Pancreas (tissue), 10 donors: ENCODE results near the gene CENPK. TPM values are rescaled to one million over a fixed set of nuclear protein-coding genes. Genes with fewer than 3 reads are reported as not detected.
"Not testable (repeated sequence)": the region's sequence is repeated elsewhere in the genome, so short reads cannot be mapped to it uniquely, and the experiment has no call there.

Source experiments
- ATAC-seq, 4 donors: fragments of 200-7000 bp; cut with Tn5 transposase; one replicate each; pipeline versions ENCODE4 v1.8.0 to v1.9.1; 2020; ENCODE audit warnings: mild to moderate bottlenecking in 4 of 4, moderate library complexity in 4 of 4
- DNase-seq, 6 donors: peaks; one replicate each; pipeline ENCODE4 v3.0.0-alpha.2; 2020
- FAIRE-seq: peaks from 2 replicates; lab custom pipeline; 2012; peaks lifted over from hg19 to GRCh38; lab: Jason Lieb, UNC
- H3K27ac ChIP-seq, 4 donors: fragments of 200-600 bp; sonication (generic); 1 replicate in 3 of 4; 2 replicates in 1 of 4; pipeline versions ENCODE4 v1.5.0 to v1.8.0; 2020
- H3K27me3 ChIP-seq, 4 donors: fragments of 200-600 bp; one replicate each; pipeline ENCODE4 v1.8.0; 2021
- H3K36me3 ChIP-seq, 3 donors: fragments of 200-600 bp; sonication (generic) in 1 of 3; one replicate each; pipeline versions ENCODE4 v1.5.0 to v1.8.0; 2020 to 2021
- H3K4me1 ChIP-seq, 3 donors: fragments of 200-600 bp; one replicate each; pipeline ENCODE4 v1.8.0; 2021
- H3K4me3 ChIP-seq, 4 donors: fragments of 200-600 bp; sonication (generic) in 2 of 4; one replicate each; pipeline versions ENCODE4 v1.5.0 to v1.8.0; 2020 to 2021
- H3K9me3 ChIP-seq, 4 donors: fragments of 200-600 bp; one replicate each; pipeline ENCODE4 v1.8.0; 2021
- CTCF ChIP-seq, 4 donors: fragments of 200-600 bp; sonication (generic) in 3 of 4; IDR thresholded peaks; one replicate each; pipeline versions ENCODE4 v1.5.0 to v1.8.0; 2021; ENCODE audit warnings: antibody characterized with exemption in 4 of 4
- WGBS, 2 donors: extraction: QIAGEN DNeasy Blood & Tissue Kit; methylation state at CpG; one replicate each; pipeline ENCODE4 v1.1.7; 2013; 5-methylcytosine and 5-hydroxymethylcytosine counted together
- intact Hi-C, 3 donors: fragments of 100-400 bp; cut with DNase I; formaldehyde crosslinking; loops; one replicate each; pipeline versions ENCODE4 v1.11.1 to v1.14.2; 2022
- polyA plus RNA-seq, 2 donors: library from polyadenylated mRNA; stranded (reverse); fragments of 200-250 nt; gene quantifications; one replicate each; pipeline ENCODE4 v1.2.3, GENCODE V29; 2013
- total RNA-seq, 6 donors: library from RNA; stranded (reverse); fragmentation: NEBNext Ultra II Directional in 4 of 6; extraction: Animal tissue kit (Norgen Biotek cat#: 25700) in 4 of 6; gene quantifications; one replicate each; pipeline versions ENCODE4 v1.2.1 to v1.2.4, GENCODE V29; 2021 to 2023
- donor health status: healthy with polysubstance abuse.
- donor health status: DM: no; HTN: no; CAD: no; lungs with moderate emphysema.
- donor health status: DM: no; HTN: no; CAD: no.
- donor health status: control.
- donor health status: control.
- donor health status: Bipolar disorder and iron deficiency.
- donor health status: DM: yes; HTN: yes; CAD: no.
- donor health status: DM: no; HTN: no; CAD: no.
- donor health status: DM: no; HTN: no; CAD: no.
- donor health status: DM: yes; HTN: yes; CAD: no.

CENPK gene
- total RNA-seq (1 to 10 TPM in 2 of 6 donors, under 1 TPM in 4; 0.28 to 1.3 (median 0.79) TPM), polyA plus RNA-seq (under 1 TPM; 0.57 to 0.61 TPM)

GRCh38 chr5:65562731-65563701 lies at the start of gene CENPK, which contains the start of gene PPWD1:
Gene CENPK, minus strand, starts transcription at chr5:65563168. Its CDS starts 8,261 bp downstream, at chr5:65554907.
Gene PPWD1, plus strand, starts transcription at chr5:65563296. Its CDS starts 15 bp downstream, at chr5:65563311.
- H3K4me1 ChIP-seq, result peaks cover 0 to 20% (median 11%) of the 10 kb centered on the region in 3 donors
- peak; percentile 92 for FAIRE-seq
- intact Hi-C loops, result no loop called here
- peak within 1 kb of the TSS; percentile 71 to 87 (median 77) for H3K27ac ChIP-seq
- no peaks in the 10 kb centered on the region for H3K27me3 ChIP-seq
- ATAC-seq, result peak; percentile 99 to 100 (median 100)
- peak; percentile 88 to 95 (median 94) for DNase-seq
- no peak for TF ChIP-seq CTCF (IDR thresholded peaks at IDR 0.05)
- WGBS, 2 donors, result 0% methylated on average over 54 of the region's 54 CpGs
- no peaks in the 10 kb centered on the region for H3K9me3 ChIP-seq
- H3K36me3 ChIP-seq, result no peaks in the 10 kb centered on the region
- H3K4me3 ChIP-seq, result peak within 1 kb of the TSS; percentile 58 to 70 (median 66)

GRCh38 chr5:65612298-65612907 lies 49.4 kb upstream of the CENPK start:
- Histone ChIP-seq H3K4me1 (peaks cover 7 to 24% (median 23%) of the 10 kb centered on the region in 3 donors), H3K4me3 (no peak overlapping the region), H3K36me3 (peaks cover 3 to 14% (median 4%) of the 10 kb centered on the region in 3 donors), H3K27me3 (no peaks in the 10 kb centered on the region), H3K9me3 (no peaks in the 10 kb centered on the region), H3K27ac (peak overlapping the region in 2 of 4 donors; percentile 58 to 61)
- intact Hi-C loops, result no loop called here
- DNase-seq, result no peak
- no peak for FAIRE-seq
- ATAC-seq, result peak in 3 of 4 donors; percentile 5 to 31 (median 9)
- WGBS, 2 donors, result 65% methylated on average over 4 of the region's 4 CpGs
- no peak for TF ChIP-seq CTCF (IDR thresholded peaks at IDR 0.05)

- ATAC-seq (peak; percentile 92 to 99 (median 97)), DNase-seq (peak in 3 of 6 donors; percentile 52 to 62 (median 52)), FAIRE-seq (no peak)
- H3K4me3 ChIP-seq, result no peak overlapping the region
- 13 to 14% methylated on average over 3 of the region's 3 CpGs for WGBS, 2 donors
- no peaks in the 10 kb centered on the region for H3K9me3 ChIP-seq
- no peaks in the 10 kb centered on the region for H3K27me3 ChIP-seq
- peak overlapping the region in 2 of 4 donors; percentile 58 to 61 for H3K27ac ChIP-seq
- TF ChIP-seq CTCF (IDR thresholded peaks at IDR 0.05), result no peak
- intact Hi-C loops, result no loop called here
- H3K4me1 ChIP-seq, result peaks cover 7 to 24% (median 23%) of the 10 kb centered on the region in 3 donors
- peaks cover 3 to 21% (median 8%) of the 10 kb centered on the region in 3 donors for H3K36me3 ChIP-seq
Measured at GRCh38 chr5:65611524-65611923, 48.6 kb upstream of the CENPK start.

GRCh38 chr5:65601761-65602160 lies 38.8 kb upstream of the CENPK start:
- ATAC-seq, intact Hi-C loops, H3K4me1 ChIP-seq, H3K9me3 ChIP-seq, H3K27ac ChIP-seq, H3K27me3 ChIP-seq, DNase-seq, FAIRE-seq, H3K4me3 ChIP-seq: not testable (repeated sequence)
- H3K36me3 ChIP-seq, result peaks cover 2 to 26% (median 3%) of the 10 kb centered on the region in 3 donors
- 95 to 98% methylated on average over 1 of the region's 1 CpG for WGBS, 2 donors

- FAIRE-seq, result no peak
Measured at GRCh38 chr5:65588694-65589093, 25.7 kb upstream of the CENPK start.

More at GRCh38 chr5:65588694-65589093, 25.7 kb upstream of the CENPK start:
- intact Hi-C loops, result no loop called here
- Histone ChIP-seq H3K27me3 (no peaks in the 10 kb centered on the region), H3K9me3 (no peaks in the 10 kb centered on the region), H3K27ac (no peak overlapping the region), H3K36me3 (peaks cover 0 to 32% (median 7%) of the 10 kb centered on the region in 3 donors), H3K4me1 (no peaks in the 10 kb centered on the region), H3K4me3 (no peak overlapping the region)
- no peak for DNase-seq
- WGBS, 2 donors, result 78 to 88% methylated on average over 2 of the region's 2 CpGs
- TF ChIP-seq CTCF (IDR thresholded peaks at IDR 0.05), result no peak
- ATAC-seq, result no peak
